IPS-11a (cell line): ENCODE measurements around the gene DND1.
"Not testable (repeated sequence)": the region's sequence is repeated elsewhere in the genome, so short reads cannot be mapped to it uniquely, and the experiment has no call there.

ENCODE experiments used
- H3K4me3 ChIP-seq: one replicate; pipeline ENCODE4 v1.5.1; 2013; ENCODE audit warnings: low read depth, low read length, control low read depth

Gene DND1

GRCh38 chr5:140631831-140632365 is 41.5 kb downstream of the DND1 start:
- no peak overlapping the region for H3K4me3 ChIP-seq

- H3K4me3 ChIP-seq = no peak overlapping the region
Measured at GRCh38 chr5:140631036-140631417, 42.3 kb downstream of the DND1 start.

DNA sequence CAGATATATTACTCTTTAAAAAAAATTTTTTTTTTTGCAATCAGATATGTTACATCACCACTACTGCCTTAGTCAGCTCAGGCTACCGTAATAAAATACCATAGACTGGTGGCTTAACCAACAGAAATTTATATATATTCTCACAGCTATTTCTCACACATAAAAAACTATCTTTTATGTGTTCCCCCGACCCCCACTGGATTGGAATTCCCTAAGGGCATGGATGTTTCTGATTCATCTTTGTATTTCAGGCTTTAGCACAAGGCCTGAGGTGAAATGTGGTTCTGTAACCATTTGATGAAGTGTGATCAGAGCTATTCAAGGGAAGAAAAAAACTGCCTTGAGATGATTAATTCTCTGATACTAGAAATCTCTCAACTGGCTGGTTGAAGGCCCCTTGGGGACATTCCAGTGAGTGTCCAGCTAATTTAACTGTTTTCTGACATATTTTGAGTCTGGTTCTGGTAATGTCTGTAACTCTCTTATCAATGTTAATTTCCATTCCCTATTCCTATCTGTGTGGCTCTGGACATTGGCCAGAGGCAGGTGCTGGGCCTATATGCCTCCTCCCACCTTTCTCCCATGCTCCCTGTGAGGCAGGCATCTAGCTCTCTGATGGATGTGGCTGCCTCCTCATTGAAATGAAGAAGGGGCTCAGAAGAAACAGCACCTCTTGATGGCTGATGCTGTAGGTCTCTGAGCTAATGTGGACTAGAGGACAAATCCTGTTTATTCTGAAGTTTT is 42.9 kb downstream of the DND1 start:
- H3K4me3 ChIP-seq = no peak overlapping the region

DNA sequence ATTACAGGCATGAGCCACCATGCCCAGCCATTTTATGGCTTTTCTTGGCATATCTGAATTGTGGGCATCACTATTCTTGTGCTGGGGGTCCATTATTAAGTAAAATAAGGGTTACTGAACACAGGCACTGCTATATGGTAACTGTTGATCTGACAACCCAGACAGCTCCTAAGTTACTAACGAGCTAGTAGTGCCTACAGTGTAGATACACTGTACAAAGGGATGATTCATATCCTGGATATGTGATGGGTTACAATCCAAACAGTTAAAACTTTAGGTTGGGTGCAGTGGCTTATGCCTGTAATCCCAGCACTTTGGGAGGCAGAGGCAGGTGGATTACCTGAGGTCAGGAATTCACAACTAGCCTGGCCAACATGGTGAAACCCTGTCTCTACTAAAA is 44.7 kb downstream of the DND1 start:
- no peak overlapping the region for H3K4me3 ChIP-seq

- no peak overlapping the region for H3K4me3 ChIP-seq
Measured at GRCh38 chr5:140627972-140628371, 45.4 kb downstream of the DND1 start.

DNA sequence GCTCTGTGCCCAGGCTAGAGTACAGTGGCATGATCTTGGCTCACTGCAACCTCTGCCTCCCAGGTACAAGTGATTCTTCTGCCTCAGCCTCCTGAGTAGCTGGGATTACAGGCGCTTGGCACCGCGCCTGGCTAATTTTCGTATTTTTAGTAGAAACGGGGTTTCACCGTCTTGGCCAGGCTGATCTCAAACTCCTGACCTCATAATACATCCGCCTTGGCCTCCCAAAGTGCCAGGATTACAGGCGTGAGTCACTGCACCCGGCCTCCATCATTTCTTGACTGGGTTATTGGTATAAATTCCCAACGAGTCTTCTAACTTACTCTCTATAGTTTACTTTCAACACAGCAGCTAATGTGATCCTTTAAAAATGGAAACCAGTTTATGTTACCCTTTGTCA is 48.5 kb downstream of the DND1 start:
- H3K4me3 ChIP-seq = not testable (repeated sequence)

DNA sequence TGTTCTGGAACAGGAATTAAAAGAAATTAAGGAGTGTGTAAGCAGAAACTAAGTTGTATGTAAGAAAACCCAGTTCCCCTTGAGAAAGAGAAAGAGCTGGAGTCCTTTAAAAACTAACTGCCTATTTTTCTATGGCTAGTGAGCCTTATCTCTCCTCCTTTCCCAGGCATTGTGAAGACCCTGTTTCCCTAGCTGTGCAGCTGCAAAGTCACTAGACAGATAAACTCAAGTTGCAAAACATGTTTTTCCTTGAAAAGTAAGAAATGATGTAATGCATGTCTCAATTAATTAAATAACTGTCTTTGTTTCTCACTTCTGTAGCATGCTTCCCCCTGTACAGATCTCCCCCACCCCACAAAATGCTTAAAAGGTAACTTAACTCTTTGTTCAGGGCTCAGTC is 50.3 kb downstream of the DND1 start:
- H3K4me3 ChIP-seq = not testable (repeated sequence)

- no peak overlapping the region for H3K4me3 ChIP-seq
Measured at GRCh38 chr5:140622301-140622700, 51.1 kb downstream of the DND1 start.
